NCI-H1436 (cell line): ENCODE results near the gene STAC3.

Experiments used
- DNase-seq: peaks from one replicate; lab custom pipeline; 2025; lab: John Stamatoyannopoulos, UW

STAC3 gene

GRCh38 chr12:57254506-57255280 is 3.7 kb upstream of the STAC3 start:
- no peak for DNase-seq

GRCh38 chr12:57250541-57250940 is 446 bp downstream of the STAC3 start:
- DNase-seq, result no peak

GRCh38 chr12:57248934-57249742 is 1.8 kb downstream of the STAC3 start:
- no peak for DNase-seq

GRCh38 chr12:57247041-57247440 is 3.9 kb downstream of the STAC3 start:
- no peak for DNase-seq

GRCh38 chr12:57244312-57244696 is 6.7 kb downstream of the STAC3 start:
- no peak for DNase-seq

GRCh38 chr12:57243521-57244311 is 7.3 kb downstream of the STAC3 start:
- peak; percentile 84 for DNase-seq

GRCh38 chr12:57242691-57243454 is 8.1 kb downstream of the STAC3 start:
- peak; percentile 88 for DNase-seq

- DNase-seq, result no peak
Measured at GRCh38 chr12:57242329-57242690, 8.7 kb downstream of the STAC3 start.

- DNase-seq, result no peak
Measured at GRCh38 chr12:57241402-57242310, 9.3 kb downstream of the STAC3 start.

- no peak for DNase-seq
Measured at GRCh38 chr12:57240926-57241401, 10.0 kb downstream of the STAC3 start.

- DNase-seq, result peak; percentile 46
Measured at GRCh38 chr12:57240066-57240921, 10.7 kb downstream of the STAC3 start.

- no peak for DNase-seq
Measured at GRCh38 chr12:57239587-57240065, 11.4 kb downstream of the STAC3 start.

GRCh38 chr12:57238854-57239554 is 12.0 kb downstream of the STAC3 start:
- DNase-seq, result peak; percentile 86

- DNase-seq, result peak; percentile 58
Measured at GRCh38 chr12:57237932-57238853, 12.8 kb downstream of the STAC3 start.

GRCh38 chr12:57237596-57237931 is 13.4 kb downstream of the STAC3 start:
- no peak for DNase-seq

GRCh38 chr12:57236925-57237595 is 13.9 kb downstream of the STAC3 start:
- DNase-seq, result no peak

- no peak for DNase-seq
Measured at GRCh38 chr12:57236201-57236924, 14.6 kb downstream of the STAC3 start.
